NCI-H128 (cell line): ENCODE data around the gene ATRNL1.

Experiments
- DNase-seq: peaks from one replicate; lab custom pipeline; 2025; ENCODE audit not compliant: unreplicated experiment; lab: John Stamatoyannopoulos, UW

ATRNL1 gene

DNA sequence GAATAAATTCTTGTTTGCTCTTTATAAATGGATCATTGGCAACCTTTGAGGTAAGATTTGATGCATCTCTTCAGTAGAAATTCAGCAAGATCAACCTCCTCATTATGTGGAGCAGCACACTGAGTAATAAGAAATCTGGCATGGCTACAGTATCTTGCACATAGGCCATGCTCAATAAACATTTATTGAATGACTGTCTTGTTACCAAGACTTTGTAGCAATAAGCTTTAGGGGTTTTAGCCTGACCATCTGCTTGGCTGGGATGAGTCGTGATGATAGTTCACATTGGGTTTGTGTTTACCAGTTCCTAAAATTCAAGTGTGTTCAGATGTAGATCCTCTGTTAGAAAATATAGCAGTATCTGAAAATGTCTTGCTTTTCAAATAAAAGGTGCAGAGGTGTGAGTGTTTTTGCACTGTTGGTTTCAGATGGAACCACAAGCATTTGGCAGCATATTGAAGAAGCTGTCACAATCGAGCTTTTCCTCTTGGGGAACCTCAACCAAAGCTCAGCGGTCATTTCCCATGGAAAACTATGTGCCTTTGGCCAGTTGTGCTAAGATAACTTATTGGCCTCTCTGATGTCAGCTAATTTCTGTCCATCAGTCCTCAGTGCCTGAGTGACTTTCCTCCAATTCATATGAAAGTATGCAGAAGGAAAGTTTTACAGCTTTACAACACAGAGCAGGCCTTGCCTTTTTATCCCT, 737.3 kb downstream of the ATRNL1 start:
- DNase-seq: no peak

DNA sequence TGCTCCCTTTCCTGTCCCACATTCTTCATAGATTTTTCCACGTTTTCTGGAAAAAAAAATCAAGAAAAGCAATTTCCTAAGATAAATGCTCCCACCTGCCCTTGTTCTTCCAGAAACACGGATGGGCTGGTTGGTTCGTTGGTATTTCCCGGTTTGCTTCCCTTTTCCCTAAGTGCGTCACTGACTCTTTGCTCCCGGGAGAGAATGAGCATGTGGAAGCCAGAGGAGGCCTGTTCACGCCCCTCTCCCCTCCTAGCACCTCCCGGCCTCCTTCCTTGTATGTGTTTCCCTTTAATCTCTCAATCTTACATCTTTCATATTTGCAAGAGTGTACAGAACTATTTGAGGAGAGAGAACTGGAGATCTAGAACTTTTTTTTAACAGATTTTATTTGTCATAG, 737.9 kb downstream of the ATRNL1 start:
- DNase-seq: no peak

DNA sequence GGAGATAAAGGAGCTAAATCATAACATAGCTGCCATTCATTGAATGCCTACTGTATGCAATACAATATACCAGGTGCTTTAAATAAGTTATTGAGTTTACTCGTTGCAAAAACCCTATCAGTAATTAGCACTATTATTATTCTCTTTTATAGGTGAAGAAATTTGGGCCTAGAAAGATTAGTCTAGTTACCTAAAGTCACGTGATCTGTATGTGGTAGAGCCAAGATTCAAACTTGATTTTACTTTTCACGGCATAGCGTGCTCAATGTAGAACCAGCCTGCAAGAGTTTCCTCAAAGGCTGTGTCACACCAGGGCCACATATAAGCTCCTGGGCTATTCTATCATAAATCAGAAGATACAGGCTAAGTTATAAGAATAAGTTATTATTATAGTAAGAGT, 740.0 kb downstream of the ATRNL1 start:
- no peak for DNase-seq

DNA sequence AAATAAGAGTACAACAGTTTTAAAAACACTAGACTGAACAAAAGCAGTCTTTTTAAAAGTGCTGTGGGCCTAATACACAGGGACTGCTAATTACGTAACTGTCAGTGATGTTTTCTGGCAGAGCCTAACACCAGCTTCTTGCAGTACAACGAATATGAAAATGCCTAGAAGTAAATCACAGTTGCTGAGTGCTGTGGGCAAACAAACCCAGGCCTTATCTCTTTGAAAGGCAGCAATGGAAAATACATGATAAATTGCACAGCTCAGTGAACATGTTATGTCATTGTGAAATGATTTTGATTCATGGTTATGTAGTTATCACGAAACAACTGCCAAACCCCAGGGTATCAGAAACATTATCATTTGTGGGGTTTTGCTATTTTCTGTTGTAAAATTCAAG, 751.4 kb downstream of the ATRNL1 start:
- no peak for DNase-seq

DNA sequence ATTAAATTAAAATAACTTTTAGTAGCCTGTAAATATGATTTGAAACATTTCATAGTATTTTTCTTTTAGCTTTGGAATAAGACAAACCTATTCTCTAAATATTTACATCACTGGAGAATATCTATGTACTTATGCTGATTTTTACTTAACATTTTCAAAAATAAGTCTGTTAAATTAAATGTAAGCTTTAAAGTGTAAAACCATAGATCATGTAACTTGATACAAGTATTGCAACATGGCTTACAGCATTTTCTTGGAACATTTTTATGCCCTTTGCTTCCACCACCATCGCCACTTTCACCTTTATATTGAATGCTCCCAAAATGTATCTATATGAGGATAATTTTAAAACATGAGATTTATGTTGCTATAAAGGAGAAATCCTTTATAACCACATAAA, 752.8 kb downstream of the ATRNL1 start:
- no peak for DNase-seq

DNA sequence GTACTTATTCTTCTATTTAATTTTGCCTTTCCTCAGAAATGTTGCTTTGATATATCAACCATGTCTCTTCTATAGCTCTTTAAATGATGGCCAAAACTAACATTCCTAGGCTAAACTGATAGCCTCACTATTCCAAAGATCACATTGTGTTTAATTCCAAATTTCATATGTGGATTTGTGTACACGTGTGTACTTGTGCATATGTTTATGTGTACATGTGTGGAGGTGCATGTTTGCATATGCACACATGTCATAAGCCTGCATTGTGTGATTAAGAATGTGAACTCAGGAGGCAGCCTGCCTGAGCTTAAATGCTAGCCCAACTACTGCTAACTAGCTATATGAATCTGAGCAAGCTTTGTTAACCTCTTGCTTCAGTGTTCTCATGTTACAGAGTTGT, 753.4 kb downstream of the ATRNL1 start:
- no peak for DNase-seq

DNA sequence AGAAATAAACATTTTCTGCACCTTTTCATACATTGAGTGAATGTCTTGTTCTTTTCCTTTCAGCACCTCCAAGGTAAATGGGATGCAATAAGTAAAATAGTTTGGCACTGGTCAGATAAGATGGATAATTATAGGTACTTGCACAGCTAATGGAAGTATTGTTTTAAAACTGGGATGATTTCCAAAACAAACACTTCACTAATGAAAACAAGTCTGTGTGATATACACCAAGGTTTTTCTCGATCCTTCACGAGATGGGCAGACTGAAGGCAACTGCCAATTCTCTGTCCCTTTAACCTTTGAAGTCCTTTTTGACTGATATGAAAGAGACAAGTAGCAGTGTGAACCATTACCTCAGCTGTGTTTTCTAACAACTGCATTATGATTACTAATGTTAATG, 756.0 kb downstream of the ATRNL1 start:
- DNase-seq: no peak

DNA sequence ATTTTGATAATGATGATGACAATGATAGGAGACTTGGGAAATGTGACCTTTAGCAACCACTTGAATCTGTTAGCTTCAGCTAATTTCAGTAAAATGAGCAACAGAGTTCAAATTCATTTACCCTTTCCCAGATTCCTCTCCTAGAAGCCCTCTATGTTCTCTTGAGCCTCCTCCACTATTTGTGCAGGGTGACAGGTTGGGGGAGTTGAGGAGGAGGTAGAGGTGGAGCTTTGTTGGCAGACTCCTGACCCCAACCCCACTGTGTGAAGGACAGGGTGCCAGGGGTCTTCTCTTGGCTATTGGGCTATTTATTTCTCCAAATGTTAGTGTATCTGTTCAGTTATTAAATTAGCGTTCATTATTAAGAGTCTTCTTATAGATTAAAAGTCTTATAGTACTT, 757.5 kb downstream of the ATRNL1 start:
- no peak for DNase-seq

DNA sequence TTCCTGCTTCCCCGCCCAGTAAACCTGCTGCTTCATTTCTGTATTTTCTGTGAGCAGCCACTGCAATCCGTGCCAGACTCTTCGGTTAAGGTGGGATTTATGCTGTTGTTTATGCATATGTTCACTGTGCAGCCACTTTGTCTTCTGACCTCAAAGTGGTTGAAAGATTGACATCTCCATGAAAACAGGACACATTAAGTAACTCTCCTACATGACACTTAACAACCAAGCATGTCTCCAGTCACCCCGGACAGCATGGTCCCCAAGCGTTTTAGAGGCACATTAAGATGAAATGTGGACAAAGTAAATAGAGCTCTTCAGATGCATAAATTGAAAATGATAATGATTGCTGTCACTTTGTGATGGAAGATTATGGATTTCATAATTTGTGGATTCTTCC, 758.5 kb downstream of the ATRNL1 start:
- no peak for DNase-seq

DNA sequence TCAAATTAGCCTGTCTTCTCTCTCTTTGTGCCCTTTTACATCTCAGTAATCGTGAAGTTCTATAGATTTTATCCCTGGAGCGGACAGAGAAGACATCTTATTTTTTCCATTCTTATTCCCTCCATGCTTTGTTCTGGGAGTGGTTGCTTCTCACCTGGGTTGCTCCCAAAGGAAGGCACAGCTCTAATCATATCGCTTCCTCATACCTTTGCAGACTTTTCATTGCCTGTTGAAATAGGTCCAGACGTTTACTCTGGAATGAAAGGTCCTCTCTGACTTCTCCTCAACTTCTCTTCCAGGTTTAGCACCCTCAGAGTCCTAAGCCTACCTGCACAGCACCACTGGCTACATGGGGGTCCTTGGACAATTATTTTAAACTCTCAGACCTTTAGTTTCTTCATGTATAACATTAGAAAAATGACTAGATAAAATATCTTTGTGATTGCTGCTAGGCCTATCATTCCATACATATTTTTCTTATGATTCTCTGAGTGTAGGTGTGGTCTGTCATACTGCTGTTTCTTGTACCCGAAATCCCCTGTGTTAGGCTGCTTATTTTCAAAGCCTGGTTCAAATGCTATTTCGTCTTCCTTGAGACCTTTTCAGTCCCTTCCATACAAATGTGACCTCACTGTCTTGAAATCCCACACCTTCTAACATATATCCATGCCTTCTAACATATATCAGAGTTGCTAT, 761.7 kb downstream of the ATRNL1 start:
- DNase-seq: no peak

DNA sequence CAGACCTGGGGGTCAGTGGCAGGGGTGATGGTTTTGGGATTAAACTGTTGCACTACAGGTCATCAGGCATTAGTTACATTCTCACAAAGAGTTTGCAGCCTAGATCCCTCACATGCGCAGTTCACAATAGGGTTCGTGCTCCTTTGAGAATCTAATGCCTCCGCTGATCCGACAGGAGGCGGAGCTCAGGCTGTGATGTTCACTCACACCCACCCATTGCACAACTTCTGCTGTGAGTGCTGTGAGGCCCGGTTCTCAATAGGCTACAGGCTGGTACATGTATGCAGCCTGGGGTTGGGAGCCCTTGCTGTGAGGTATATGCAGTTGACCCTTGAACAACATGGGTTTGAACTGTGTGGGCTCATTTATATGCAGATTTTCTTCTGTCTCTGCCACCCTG, 763.4 kb downstream of the ATRNL1 start:
- no peak for DNase-seq

DNA sequence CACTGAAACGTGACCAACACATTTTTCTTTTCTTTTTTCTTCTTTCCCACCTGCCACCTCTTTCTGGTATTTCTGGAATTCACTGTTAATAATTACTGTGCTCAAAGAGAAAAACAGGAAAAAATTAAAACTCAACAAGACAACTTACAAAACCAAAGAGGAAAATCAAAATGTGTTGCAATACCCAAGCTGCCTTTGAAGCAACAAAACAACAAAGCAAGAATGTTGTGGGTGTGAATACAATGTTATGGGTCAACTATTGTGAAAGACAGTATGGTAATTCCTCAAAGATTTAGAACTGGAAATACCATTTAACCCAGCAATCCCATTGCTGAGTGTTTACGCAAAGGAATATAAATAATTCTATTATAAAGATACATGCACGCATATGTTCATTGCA, 764.7 kb downstream of the ATRNL1 start:
- no peak for DNase-seq

DNA sequence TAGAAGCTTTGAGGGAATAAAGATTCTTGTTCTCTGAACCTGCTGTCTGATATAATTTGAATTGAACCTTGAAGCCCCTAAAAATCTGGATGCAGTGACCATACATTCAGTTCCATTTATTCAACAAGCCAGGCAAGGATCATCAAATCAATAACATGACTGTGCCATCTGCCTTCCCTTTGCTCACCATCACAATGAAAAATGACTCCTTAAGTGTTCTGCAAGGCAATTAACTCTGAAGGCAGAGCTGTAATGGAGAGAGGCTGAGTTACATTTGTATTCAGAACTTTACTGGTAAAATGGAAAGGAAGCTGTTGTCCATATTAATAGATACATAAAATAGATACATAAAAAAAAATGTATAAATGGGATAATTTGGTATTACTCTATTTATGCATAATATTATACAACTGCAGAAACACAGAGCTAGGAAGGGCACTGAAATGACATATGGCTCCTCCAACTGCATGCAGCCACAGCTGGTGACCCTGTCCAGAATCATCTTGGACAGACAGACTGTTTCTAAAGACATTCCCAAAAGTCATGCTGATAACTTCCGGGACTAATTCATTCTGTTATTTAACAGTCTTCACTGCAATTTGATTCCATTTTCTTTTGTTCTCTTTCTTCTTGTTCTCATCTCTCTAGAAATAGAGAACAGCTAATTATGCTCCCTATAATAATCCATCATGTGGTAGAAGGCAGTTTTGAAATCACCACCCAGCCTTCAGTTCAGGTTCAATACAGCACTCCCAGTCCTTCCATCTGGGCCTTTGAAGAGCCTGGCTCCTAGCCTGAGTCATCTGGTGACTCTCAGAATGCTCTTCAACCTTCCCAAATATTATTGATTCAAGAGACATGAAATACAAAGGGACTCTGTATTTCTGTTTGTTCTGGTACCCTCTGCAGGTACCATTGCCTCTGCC, 767.3 kb downstream of the ATRNL1 start:
- DNase-seq: no peak

DNA sequence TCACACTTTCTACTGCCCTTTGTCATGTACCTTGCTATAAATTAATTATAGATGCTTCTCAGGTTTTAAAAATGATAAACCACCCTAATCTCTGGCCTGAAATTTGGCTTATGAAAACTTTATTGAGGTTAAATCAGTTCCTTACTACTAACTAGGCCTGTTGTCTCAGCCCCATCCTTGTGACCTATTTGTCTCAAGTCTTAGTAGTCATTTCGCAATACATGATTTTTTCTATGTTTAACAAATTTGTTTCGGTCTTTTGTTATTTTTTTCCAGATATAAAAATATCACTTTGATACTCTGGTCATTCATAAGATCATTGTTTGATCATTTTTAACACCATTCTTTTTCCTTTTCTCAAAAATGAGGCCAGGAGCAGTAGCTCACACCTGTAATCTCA, 768.3 kb downstream of the ATRNL1 start:
- DNase-seq: no peak

DNA sequence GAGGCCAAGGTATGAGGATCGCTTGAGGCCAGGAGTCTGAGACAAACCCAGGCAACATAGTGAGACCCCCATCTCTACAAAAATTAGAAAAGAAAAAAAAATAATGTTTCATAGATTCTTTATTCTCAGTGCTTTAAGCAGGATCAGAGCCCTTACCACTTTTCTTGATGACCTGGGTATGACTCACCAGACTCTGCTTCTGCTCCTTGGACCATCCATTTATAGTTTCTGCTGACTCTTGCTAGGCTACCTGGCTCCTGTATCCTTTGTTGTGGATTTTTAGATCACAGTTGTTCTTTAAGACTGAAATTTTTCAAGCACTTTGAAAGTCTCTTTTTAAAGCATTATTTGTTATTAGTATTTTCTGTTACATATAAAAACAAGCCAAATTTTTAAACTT, 768.7 kb downstream of the ATRNL1 start:
- DNase-seq: no peak

DNA sequence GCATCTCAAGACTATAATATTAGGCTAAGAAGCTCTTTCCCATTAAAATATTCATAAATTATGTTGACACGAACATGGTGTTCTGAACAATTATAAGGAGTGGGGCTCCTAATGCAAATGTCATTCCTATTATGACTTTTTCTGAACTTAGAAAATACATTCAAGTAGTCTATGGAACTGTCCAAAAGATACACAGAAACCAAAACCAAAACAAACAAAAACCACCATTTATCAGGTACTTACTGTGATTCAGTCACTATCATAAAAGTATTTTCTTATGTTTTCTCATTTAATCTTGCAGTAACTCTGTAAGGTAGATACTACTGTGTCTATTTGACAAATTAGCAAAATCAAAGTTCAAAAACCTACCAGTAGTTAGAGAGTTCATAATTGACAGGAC, 773.0 kb downstream of the ATRNL1 start:
- no peak for DNase-seq

DNA sequence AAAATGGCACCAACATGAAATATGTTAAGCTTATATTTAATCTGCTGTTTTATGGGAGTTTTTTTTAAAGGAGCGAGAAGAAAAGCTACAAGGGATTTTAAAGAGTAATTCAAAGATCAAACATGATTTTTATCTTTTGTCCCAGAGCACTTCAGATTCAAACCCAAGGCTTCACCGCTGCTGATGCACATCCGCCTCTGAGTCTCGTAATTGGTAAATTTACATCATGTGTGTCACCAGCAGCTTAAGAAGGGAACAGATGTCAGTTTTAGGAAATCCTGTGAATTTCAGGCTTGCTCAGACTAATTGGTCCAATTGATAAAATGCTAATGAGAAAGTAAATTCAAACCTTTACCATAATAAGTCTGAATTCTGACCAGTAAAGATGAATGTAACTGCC, 773.5 kb downstream of the ATRNL1 start:
- no peak for DNase-seq

DNA sequence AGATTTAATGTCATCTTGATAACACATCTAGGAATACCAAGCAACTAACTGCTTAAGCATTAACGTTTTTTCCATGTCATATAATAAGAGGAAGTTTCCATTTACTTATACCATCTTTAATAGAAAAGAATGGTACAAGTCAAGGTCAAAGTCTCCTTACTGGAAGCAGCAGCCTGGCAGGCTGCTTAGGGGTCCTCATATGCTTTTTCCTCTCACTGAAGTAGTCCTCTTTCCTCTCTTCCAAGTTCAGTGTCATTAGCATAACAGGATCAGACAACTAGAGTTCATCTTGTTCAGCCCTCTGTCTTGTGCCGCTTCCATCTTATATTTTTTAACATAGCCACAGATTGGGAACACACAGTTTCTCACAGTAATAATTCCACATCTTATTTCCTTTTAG, 774.1 kb downstream of the ATRNL1 start:
- no peak for DNase-seq

DNA sequence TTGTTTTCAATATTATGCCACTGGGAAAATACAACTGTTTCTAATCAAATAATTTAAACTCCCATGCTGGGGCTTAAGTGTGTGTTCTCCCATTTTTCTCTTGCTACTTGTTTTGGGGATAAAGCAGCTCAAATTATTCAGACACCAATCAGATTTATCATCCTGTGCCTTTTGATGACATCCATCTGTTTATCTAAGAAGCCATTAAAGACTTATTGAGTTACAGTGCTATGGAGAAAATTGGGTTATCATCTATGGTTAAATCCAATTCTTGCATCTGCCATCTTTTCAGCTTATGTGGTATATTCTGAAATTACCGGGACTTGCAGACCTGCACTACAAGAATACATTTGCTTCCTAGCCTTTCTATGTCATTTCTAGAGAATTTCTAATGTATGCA, 778.7 kb downstream of the ATRNL1 start:
- no peak for DNase-seq

DNA sequence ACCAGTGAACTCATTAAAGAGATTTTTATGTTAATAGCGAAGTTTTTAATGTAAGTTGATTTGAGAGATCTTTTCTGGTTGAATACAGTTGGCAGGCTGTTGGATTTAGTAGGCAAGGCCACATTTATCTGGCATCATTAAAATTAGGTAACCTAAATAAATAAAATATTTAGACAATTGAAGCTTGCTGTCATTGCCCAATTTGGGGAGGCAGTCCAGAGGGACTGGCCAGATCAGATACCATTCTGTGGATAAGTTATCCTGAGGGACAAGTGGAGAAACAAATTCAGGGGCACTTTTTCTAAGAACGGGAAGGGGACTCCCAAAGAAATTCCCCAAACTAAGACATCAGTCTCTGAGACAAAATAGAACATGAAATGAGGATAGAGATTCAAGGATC, 782.0 kb downstream of the ATRNL1 start:
- DNase-seq: no peak

DNA sequence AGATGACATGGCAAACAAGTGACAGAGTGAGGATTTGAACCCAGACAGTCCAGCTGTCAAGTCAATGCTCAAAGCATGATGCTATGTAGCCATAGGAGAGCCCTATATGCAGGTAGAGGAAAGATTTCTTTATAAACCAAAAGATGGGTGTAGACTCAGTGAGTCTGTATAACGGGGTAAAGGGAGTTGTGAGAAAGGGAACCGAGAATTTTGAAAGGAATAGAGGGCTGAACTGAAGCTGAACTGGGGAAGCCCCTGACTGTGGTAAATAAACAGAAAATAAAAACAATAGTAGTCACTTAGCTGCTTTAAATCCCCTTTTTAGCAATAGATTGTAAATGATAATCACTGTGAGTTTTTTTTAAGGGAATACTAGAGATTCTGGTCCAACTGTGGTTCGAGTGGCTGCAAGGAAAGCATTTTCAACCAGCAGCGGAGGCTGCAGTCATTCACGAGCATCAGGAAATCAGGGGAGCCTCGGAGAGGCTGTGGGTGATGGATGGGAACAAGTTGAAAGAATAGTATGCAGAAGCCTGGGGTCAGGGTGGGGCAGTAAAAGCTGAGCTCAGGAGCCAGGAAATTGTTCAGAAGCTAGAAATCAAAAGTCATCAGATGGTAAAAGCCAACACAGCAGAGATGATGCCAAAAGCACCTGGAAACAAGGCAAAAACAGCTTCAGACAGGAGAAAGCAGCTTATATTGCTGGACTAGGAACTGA, 786.4 kb downstream of the ATRNL1 start:
- no peak for DNase-seq
